Neural progenitor cell (in vitro differentiated cells): ENCODE measurements around the gene ZFHX3. TPM values are rescaled to one million over a fixed set of nuclear protein-coding genes. Genes with fewer than 3 reads are reported as not detected.

Source experiments
- DNase-seq: peaks from one replicate; pipeline ENCODE4 v3.0.0-alpha.2; 2016; ENCODE audit warnings: low spot score
- H2AFZ ChIP-seq: fragments of 200-600 bp; sonication (generic); replicated peaks from 2 replicates; pipeline ENCODE4 v1.6.1; 2016; ENCODE audit warnings: antibody characterized with exemption
- H3F3A ChIP-seq: fragments of 200-600 bp; sonication (generic); 2 replicates; pipeline ENCODE4 v1.6.1; 2016; ENCODE audit warnings: antibody characterized with exemption, low read depth
- H3K27ac ChIP-seq: fragments of 200-600 bp; sonication (generic); 2 replicates; pipeline ENCODE4 v1.5.1; 2016; ENCODE audit warnings: mild to moderate bottlenecking
- H3K27me3 ChIP-seq: fragments of 200-600 bp; sonication (generic); 2 replicates; pipeline ENCODE4 v1.6.1; 2016; ENCODE audit warnings: mild to moderate bottlenecking, moderate library complexity
- H3K36me3 ChIP-seq: fragments of 200-600 bp; sonication (generic); 2 replicates; pipeline ENCODE4 v1.5.1; 2016
- H3K4me1 ChIP-seq: fragments of 200-600 bp; sonication (generic); 2 replicates; pipeline ENCODE4 v1.6.1; 2016; ENCODE audit warnings: mixed run types
- H3K4me2 ChIP-seq: fragments of 200-600 bp; sonication (generic); 2 replicates; pipeline ENCODE4 v1.6.1; 2016
- H3K4me3 ChIP-seq: fragments of 200-600 bp; sonication (generic); 2 replicates; pipeline ENCODE4 v1.5.1; 2016
- H3K79me2 ChIP-seq: fragments of 200-600 bp; sonication (generic); 2 replicates; pipeline ENCODE4 v1.6.1; 2016; ENCODE audit warnings: low read depth
- H3K9ac ChIP-seq: fragments of 200-600 bp; sonication (generic); 2 replicates; pipeline ENCODE4 v1.6.1; 2016
- H3K9me3 ChIP-seq: fragments of 200-600 bp; sonication (generic); 2 replicates; pipeline ENCODE4 v1.5.1; 2016; ENCODE audit warnings: low read depth
- H4K20me1 ChIP-seq: fragments of 200-600 bp; sonication (generic); 2 replicates; pipeline ENCODE4 v1.6.1; 2016; ENCODE audit warnings: low read depth
- H3K27ac Mint-ChIP-seq: 3 replicates; pipeline ENCODE4 v1.8.0; 2021; ENCODE audit warnings: mixed read lengths
- H3K27me3 Mint-ChIP-seq: 2 replicates; pipeline ENCODE4 v1.8.0; 2022; ENCODE audit warnings: low read depth, mild to moderate bottlenecking, inconsistent platforms, moderate library complexity, mixed read lengths; ENCODE audit not compliant: insufficient read depth
- H3K36me3 Mint-ChIP-seq: 3 replicates; pipeline ENCODE4 v1.8.0; 2021; ENCODE audit warnings: mixed read lengths
- H3K4me1 Mint-ChIP-seq: 3 replicates; pipeline ENCODE4 v1.8.0; 2021; ENCODE audit warnings: mixed read lengths
- H3K4me3 Mint-ChIP-seq: 3 replicates; pipeline ENCODE4 v1.8.0; 2021; ENCODE audit warnings: mild to moderate bottlenecking, moderate library complexity, mixed read lengths
- H3K9me3 Mint-ChIP-seq: 3 replicates; pipeline ENCODE4 v1.8.0; 2020; ENCODE audit warnings: mixed read lengths
- EZH2 ChIP-seq: fragments of 200-600 bp; sonication (generic); IDR thresholded peaks from 2 replicates; pipeline ENCODE4 v1.6.1; 2017; ENCODE audit warnings: antibody characterized with exemption, mild to moderate bottlenecking, moderate library complexity
- EZH2phosphoT487 ChIP-seq: fragments of 200-600 bp; sonication (generic); IDR thresholded peaks from 2 replicates; pipeline ENCODE4 v1.6.1; 2017; ENCODE audit warnings: antibody characterized with exemption
- total RNA-seq: library from RNA; depleted of rRNA; stranded (reverse); fragments of >200 nt; gene quantifications from 2 replicates; pipeline ENCODE4 v1.2.3, GENCODE V29; 2015; ENCODE audit warnings: low replicate concordance
- TF ChIP-seq, protein P1 (sequence below): fragments of 200-600 bp; sonication (generic); IDR thresholded peaks from 2 replicates; pipeline ENCODE4 v1.5.1; 2017; ENCODE audit warnings: antibody characterized with exemption, mild to moderate bottlenecking

ZFHX3 gene
- total RNA-seq, 1 donor from 2014 or later = 2.4 TPM

DNA sequence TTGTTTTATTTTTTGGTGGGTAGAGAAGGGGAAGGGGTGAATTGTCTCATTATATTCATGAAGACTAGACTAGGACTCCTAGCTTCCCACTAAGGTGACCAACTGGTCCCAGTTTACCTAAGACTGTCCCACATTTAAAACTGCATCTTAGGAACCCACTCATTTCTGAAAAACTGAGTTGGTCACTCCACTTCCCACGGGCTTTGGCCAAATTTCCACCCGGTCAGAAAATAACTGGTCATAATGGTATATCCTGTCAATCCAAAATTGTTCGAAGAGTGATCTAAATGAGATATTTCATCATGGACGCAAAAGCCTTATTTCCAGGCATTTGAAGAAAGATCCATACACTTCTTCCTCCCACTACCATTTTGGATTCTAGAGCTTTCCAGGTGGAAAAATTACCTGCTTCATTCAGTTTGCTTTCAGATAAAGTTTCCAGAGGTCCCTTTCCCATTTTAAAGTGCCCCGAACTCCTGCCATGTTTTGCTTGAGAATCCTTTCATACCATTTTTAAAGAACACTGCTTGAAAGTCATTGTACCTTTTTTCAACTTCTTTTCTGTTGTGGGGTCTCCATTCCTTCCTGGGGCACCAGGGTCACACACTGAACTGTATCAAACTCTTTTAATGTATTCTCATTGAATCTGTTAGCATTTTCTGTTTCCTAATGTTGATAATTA, 21.8 kb upstream of the ZFHX3 start:
- H2AFZ ChIP-seq = no peak overlapping the region
- H4K20me1 ChIP-seq = peaks cover 32% of the 10 kb centered on the region
- Mint-ChIP-seq H3K27ac (no peak overlapping the region), H3K9me3 (no peaks in the 10 kb centered on the region), H3K4me1 (peaks cover 52% of the 10 kb centered on the region), H3K27me3 (peaks cover 28% of the 10 kb centered on the region), H3K36me3 (no peaks in the 10 kb centered on the region), H3K4me3 (peak overlapping the region; percentile 81)
- H3K27ac ChIP-seq = no peak overlapping the region
- DNase-seq = no peak
- TF ChIP-seq, protein P1, sequence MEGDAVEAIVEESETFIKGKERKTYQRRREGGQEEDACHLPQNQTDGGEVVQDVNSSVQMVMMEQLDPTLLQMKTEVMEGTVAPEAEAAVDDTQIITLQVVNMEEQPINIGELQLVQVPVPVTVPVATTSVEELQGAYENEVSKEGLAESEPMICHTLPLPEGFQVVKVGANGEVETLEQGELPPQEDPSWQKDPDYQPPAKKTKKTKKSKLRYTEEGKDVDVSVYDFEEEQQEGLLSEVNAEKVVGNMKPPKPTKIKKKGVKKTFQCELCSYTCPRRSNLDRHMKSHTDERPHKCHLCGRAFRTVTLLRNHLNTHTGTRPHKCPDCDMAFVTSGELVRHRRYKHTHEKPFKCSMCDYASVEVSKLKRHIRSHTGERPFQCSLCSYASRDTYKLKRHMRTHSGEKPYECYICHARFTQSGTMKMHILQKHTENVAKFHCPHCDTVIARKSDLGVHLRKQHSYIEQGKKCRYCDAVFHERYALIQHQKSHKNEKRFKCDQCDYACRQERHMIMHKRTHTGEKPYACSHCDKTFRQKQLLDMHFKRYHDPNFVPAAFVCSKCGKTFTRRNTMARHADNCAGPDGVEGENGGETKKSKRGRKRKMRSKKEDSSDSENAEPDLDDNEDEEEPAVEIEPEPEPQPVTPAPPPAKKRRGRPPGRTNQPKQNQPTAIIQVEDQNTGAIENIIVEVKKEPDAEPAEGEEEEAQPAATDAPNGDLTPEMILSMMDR = no peak
- TF ChIP-seq EZH2 = peak; percentile 66
- H3K79me2 ChIP-seq = no peaks in the 10 kb centered on the region
- H3K4me3 ChIP-seq = peak overlapping the region; percentile 42
- no peak overlapping the region for H3K9ac ChIP-seq
- no peaks in the 10 kb centered on the region for H3K9me3 ChIP-seq
- H3K36me3 ChIP-seq = no peaks in the 10 kb centered on the region
- peaks cover 29% of the 10 kb centered on the region for H3K4me1 ChIP-seq
- peak overlapping the region; percentile 81 for H3K4me2 ChIP-seq
- peaks cover 97% of the 10 kb centered on the region for H3K27me3 ChIP-seq
- H3F3A ChIP-seq = peaks cover 25% of the 10 kb centered on the region

DNA sequence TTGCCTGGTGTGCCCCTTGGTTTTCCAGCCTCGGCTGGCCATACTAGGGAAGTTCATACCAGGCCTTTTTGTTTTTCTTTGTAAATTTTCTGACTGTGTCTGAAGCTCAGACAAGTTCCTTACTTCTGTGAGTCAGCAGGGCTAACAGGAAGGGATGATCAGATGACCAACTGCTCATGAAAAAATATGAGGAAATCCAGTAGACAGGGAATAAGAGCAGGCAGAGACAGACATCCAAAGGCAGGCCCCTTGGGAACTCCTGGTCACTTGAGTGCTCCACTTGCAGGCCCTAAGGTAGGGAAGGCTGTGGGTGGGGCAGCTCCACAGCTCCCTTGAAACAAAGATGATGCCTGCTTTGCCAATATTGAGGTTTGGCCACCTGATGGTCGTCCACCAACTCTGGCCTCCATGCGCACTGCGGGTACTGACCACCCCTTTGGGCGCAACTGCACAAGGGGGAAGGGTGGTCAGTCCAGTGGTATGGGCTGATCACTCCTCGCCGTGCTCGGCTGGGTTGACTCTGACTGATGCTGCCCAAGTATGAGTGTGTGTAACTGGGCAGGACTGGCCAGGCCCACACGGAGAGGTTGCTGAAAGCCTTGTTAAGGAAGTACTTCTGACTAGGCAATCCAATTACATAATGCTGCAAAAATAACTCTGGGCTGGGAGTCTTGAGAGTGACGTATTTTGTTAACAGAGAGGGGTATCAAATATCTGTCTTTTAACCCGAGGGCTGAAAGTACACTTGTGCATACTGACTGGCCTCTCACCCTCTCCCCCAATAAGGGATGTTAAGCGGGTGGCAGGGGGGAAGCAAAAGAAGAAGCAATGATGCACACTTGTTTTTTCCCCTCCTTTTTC, 20.8 kb upstream of the ZFHX3 start:
- Histone ChIP-seq H3K79me2 (no peaks in the 10 kb centered on the region), H2AFZ (no peak overlapping the region), H3K4me2 (no peak overlapping the region), H3K4me3 (no peak overlapping the region), H3K9me3 (no peaks in the 10 kb centered on the region), H4K20me1 (peaks cover 41% of the 10 kb centered on the region), H3K9ac (no peak overlapping the region), H3F3A (peaks cover 34% of the 10 kb centered on the region), H3K27ac (no peak overlapping the region), H3K27me3 (peaks cover 97% of the 10 kb centered on the region), H3K36me3 (no peaks in the 10 kb centered on the region), H3K4me1 (peaks cover 36% of the 10 kb centered on the region)
- no peak overlapping the region for H3K27ac Mint-ChIP-seq
- peak; percentile 9 for DNase-seq
- H3K27me3 Mint-ChIP-seq = peaks cover 34% of the 10 kb centered on the region
- no peak for TF ChIP-seq EZH2
- TF ChIP-seq, protein P1 = no peak
- TF ChIP-seq EZH2phosphoT487 = no peak
- peaks cover 60% of the 10 kb centered on the region for H3K4me1 Mint-ChIP-seq
- H3K9me3 Mint-ChIP-seq = no peaks in the 10 kb centered on the region
- no peaks in the 10 kb centered on the region for H3K36me3 Mint-ChIP-seq
- no peak overlapping the region for H3K4me3 Mint-ChIP-seq

DNA sequence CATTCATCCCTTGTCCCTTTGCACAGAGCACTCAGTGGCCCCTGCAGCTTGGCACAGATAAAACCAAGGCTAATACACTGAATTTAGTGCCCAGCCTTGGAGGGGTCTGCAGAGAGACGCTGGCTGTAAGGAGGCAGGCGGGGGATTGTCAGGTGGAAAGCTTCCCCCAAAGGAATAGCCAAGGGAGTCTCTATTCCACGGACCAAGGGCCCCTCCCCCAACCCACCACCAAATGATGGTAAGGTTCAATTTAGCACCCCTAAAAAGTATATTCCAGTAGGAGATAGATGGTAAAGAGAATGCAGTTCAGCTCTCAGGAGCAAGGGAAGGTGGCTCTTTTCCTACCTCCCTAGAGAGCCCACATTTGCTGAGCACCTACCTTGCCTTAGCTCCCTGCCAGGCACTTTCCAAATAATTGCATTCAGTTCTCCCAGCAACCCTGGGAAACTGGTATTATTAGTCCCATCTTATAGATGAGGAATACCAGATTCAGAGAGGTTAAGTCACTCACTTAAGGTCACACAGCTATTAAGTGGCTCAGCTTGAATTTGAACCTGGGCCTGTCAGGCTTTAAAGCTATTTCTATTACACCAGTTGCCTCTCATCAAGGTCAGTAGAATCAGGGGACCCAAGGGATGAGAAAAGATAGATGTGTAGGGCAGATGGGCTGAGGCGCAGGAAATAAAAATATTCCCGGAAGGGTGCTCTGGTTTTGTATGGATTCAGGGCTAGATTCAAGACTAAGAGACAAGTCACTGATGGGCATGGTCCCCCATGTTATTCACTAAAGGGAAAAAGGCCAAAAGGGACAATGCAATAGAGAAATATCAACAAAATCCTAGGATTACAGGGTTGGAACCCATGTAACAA, 20.0 kb upstream of the ZFHX3 start:
- H3K4me1 Mint-ChIP-seq = peaks cover 67% of the 10 kb centered on the region
- Histone ChIP-seq H3K9ac (no peak overlapping the region), H3K4me1 (peaks cover 40% of the 10 kb centered on the region), H3K4me3 (no peak overlapping the region), H3K4me2 (no peak overlapping the region), H3K9me3 (no peaks in the 10 kb centered on the region), H3K36me3 (no peaks in the 10 kb centered on the region), H3K27me3 (peaks cover 97% of the 10 kb centered on the region), H2AFZ (no peak overlapping the region), H4K20me1 (peaks cover 50% of the 10 kb centered on the region), H3F3A (peaks cover 43% of the 10 kb centered on the region), H3K79me2 (no peaks in the 10 kb centered on the region), H3K27ac (no peak overlapping the region)
- DNase-seq = no peak
- H3K36me3 Mint-ChIP-seq = no peaks in the 10 kb centered on the region
- TF ChIP-seq EZH2 (no peak), EZH2phosphoT487 (no peak)
- TF ChIP-seq, protein P1 = no peak
- no peaks in the 10 kb centered on the region for H3K9me3 Mint-ChIP-seq
- H3K4me3 Mint-ChIP-seq = peak overlapping the region; percentile 69
- H3K27ac Mint-ChIP-seq = no peak overlapping the region
- H3K27me3 Mint-ChIP-seq = peaks cover 34% of the 10 kb centered on the region
